ENCODE measurements around the gene CPED1.

- TF ChIP-seq CTCF (conservative IDR thresholded peaks at IDR 0.05; ENCODE audit: low read depth, low read length) (no peak), EZH2phosphoT487 (IDR thresholded peaks at IDR 0.05; ENCODE audit: borderline replicate concordance, low read length) (no peak), EZH2 (IDR thresholded peaks at IDR 0.05; ENCODE audit: low read length, unreplicated experiment) (no peak)
Observed at GRCh38 chr7:121071662-121072061, 83.2 kb downstream of the CPED1 start.

Data from PC-3 (cell line).